ENCODE results near the gene UMPS.
A peak's percentile ranks its signal among the peaks of the same experiment; 100 is the strongest.

The UMPS gene

DNA sequence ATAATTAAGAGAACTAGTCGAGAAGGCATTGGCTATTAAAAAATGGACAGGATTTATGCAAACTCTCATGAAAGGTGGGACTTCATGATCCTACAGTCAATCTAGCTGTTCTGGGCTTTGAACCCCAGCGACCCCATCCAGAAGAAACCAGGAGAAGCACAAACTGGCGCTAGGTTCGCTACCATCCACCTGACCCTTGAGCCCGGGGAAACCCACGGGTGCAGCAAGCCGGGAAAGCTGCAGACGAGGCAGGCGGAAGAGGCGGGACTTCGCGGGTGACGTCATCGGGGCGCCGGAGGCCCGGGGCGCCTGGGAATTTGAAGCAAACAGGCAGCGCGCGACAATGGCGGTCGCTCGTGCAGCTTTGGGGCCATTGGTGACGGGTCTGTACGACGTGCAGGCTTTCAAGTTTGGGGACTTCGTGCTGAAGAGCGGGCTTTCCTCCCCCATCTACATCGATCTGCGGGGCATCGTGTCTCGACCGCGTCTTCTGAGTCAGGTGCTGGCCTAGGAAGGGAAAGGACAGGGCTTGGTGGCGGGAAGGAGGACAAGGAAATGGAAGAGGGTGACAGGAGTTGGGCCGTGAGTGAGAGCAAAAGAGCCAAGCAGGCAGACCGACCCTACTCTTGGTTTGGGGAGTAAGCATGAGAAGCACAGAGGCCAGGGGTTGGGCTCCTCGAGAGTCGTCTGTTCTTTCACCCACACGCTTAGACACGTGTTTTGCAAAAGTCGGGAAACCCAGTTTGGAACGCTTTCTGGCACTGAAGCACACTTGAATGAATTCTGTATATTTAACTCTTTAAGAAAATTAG is at the start of gene UMPS:
Gene UMPS, plus strand, starts transcription at position 324 of the 812 bp plus-strand sequence. Its CDS starts 20 bp downstream, at position 344.
- Histone ChIP-seq H3K4me3 (peak within 1 kb of the TSS; percentile 99), H3K36me3 (peaks cover 25% of the 10 kb centered on the region), H3K27me3 (no peaks in the 10 kb centered on the region), H3K4me1 (peaks cover 30% of the 10 kb centered on the region), H3K9ac (peak within 1 kb of the TSS; percentile 97), H4K20me1 (peaks cover 29% of the 10 kb centered on the region), H3K4me2 (peak within 1 kb of the TSS; percentile 98), H3K27ac (peak within 1 kb of the TSS; percentile 97), H3K9me3 (no peaks in the 10 kb centered on the region)
- TF ChIP-seq Cebpa-rat (IDR thresholded peaks at IDR 0.05), result no peak

DNA sequence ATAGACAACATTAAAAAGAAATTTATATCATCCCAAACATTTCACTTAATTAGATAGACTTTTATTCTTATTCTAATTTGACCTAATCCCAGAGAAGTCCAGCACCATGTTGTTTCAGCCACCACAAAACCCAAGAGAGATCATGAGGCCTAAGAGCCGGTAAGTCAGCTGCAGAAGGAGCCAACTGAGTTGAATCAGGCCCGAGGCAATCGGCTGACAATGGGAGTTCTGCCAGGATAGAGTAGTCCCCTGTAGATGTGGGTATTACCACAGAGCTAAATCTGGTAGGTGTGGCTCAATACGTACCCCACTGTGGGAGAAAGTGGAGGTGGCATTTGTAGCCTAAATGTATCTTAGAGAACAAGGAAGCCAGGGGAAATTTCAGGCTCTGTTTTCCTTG is 49.7 kb upstream of the UMPS start:
- TF ChIP-seq Cebpa-rat (IDR thresholded peaks at IDR 0.05), result no peak
- H3K4me2 ChIP-seq, result no peak overlapping the region
- no peak overlapping the region for H3K27ac ChIP-seq
- no peaks in the 10 kb centered on the region for H3K4me1 ChIP-seq
- H3K9ac ChIP-seq, result no peak overlapping the region
- H3K4me3 ChIP-seq, result no peak overlapping the region
- H3K36me3 ChIP-seq, result no peaks in the 10 kb centered on the region
- H3K27me3 ChIP-seq, result no peaks in the 10 kb centered on the region
- H4K20me1 ChIP-seq, result no peaks in the 10 kb centered on the region
- no peaks in the 10 kb centered on the region for H3K9me3 ChIP-seq

DNA sequence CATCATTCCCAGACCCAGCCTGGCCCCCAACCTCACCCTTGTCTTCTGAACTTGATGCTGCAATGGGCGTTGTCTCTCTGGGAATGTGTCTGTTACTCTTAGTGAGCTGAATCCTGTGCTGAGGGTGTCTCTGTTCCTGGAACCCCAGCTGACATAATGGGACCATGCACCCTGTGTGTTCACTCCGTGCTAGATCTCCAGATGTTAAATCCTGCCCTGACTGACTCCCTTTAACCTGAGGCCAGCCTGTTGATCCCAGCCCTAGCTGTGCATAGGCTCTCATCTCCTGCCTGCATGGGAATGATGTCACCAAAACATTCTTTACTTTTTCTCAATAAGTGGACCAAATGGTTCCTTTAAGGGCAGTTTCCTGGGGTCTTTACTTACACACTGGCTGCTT is 48.0 kb upstream of the UMPS start:
- no peak overlapping the region for H3K27ac ChIP-seq
- no peaks in the 10 kb centered on the region for H3K9me3 ChIP-seq
- H4K20me1 ChIP-seq, result no peaks in the 10 kb centered on the region
- H3K4me2 ChIP-seq, result no peak overlapping the region
- no peak for TF ChIP-seq Cebpa-rat (IDR thresholded peaks at IDR 0.05)
- no peaks in the 10 kb centered on the region for H3K36me3 ChIP-seq
- H3K4me3 ChIP-seq, result no peak overlapping the region
- H3K9ac ChIP-seq, result no peak overlapping the region
- H3K27me3 ChIP-seq, result no peaks in the 10 kb centered on the region
- H3K4me1 ChIP-seq, result no peaks in the 10 kb centered on the region

DNA sequence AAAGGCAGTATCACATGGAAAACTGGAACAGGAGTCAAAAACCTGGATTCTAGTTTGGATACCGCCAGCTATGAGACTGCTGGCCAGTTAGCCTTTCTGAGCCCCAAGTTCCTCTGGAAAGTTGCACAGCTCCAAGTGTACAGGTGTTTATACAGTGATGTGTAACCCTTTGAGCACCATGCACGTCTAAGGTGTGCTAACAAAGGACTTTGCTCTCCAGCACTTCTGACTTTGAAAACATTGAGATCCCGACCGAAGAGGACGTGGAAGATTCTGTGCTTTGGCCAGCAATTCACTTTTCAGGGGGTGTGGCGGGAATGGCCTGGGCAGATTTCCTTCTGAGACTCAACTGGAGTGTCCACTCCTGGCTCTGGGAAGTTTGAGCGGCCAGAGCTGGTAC is 45.8 kb upstream of the UMPS start:
- Histone ChIP-seq H4K20me1 (no peaks in the 10 kb centered on the region), H3K4me2 (no peak overlapping the region), H3K36me3 (no peaks in the 10 kb centered on the region), H3K27me3 (no peaks in the 10 kb centered on the region), H3K9ac (no peak overlapping the region), H3K4me3 (no peak overlapping the region), H3K27ac (no peak overlapping the region), H3K9me3 (no peaks in the 10 kb centered on the region), H3K4me1 (no peaks in the 10 kb centered on the region)
- TF ChIP-seq Cebpa-rat (IDR thresholded peaks at IDR 0.05), result no peak

- H3K4me1 ChIP-seq, result no peaks in the 10 kb centered on the region
- no peaks in the 10 kb centered on the region for H3K9me3 ChIP-seq
- no peaks in the 10 kb centered on the region for H3K36me3 ChIP-seq
- no peak overlapping the region for H3K4me2 ChIP-seq
- no peaks in the 10 kb centered on the region for H3K27me3 ChIP-seq
- TF ChIP-seq Cebpa-rat (IDR thresholded peaks at IDR 0.05), result no peak
- H3K27ac ChIP-seq, result no peak overlapping the region
- H3K4me3 ChIP-seq, result no peak overlapping the region
- H3K9ac ChIP-seq, result no peak overlapping the region
- no peaks in the 10 kb centered on the region for H4K20me1 ChIP-seq
Measured at GRCh38 chr3:124685067-124685466, 45.2 kb upstream of the UMPS start.

- no peak overlapping the region for H3K27ac ChIP-seq
Measured at GRCh38 chr3:124685481-124685880, 44.8 kb upstream of the UMPS start.

GRCh38 chr3:124686028-124686670 is 44.1 kb upstream of the UMPS start:
- Histone ChIP-seq H3K9me3 (no peaks in the 10 kb centered on the region), H3K4me2 (no peak overlapping the region), H4K20me1 (no peaks in the 10 kb centered on the region), H3K9ac (no peak overlapping the region), H3K27ac (no peak overlapping the region), H3K4me3 (no peak overlapping the region), H3K27me3 (no peaks in the 10 kb centered on the region), H3K36me3 (no peaks in the 10 kb centered on the region), H3K4me1 (no peaks in the 10 kb centered on the region)
- no peak for TF ChIP-seq Cebpa-rat (IDR thresholded peaks at IDR 0.05)

More at GRCh38 chr3:124685481-124685880, 44.8 kb upstream of the UMPS start:
- no peaks in the 10 kb centered on the region for H3K4me1 ChIP-seq
- H3K4me3 ChIP-seq, result no peak overlapping the region
- no peaks in the 10 kb centered on the region for H4K20me1 ChIP-seq
- no peak overlapping the region for H3K4me2 ChIP-seq
- H3K9me3 ChIP-seq, result no peaks in the 10 kb centered on the region
- H3K27me3 ChIP-seq, result no peaks in the 10 kb centered on the region
- no peaks in the 10 kb centered on the region for H3K36me3 ChIP-seq
- no peak for TF ChIP-seq Cebpa-rat (IDR thresholded peaks at IDR 0.05)
- H3K9ac ChIP-seq, result no peak overlapping the region

DNA sequence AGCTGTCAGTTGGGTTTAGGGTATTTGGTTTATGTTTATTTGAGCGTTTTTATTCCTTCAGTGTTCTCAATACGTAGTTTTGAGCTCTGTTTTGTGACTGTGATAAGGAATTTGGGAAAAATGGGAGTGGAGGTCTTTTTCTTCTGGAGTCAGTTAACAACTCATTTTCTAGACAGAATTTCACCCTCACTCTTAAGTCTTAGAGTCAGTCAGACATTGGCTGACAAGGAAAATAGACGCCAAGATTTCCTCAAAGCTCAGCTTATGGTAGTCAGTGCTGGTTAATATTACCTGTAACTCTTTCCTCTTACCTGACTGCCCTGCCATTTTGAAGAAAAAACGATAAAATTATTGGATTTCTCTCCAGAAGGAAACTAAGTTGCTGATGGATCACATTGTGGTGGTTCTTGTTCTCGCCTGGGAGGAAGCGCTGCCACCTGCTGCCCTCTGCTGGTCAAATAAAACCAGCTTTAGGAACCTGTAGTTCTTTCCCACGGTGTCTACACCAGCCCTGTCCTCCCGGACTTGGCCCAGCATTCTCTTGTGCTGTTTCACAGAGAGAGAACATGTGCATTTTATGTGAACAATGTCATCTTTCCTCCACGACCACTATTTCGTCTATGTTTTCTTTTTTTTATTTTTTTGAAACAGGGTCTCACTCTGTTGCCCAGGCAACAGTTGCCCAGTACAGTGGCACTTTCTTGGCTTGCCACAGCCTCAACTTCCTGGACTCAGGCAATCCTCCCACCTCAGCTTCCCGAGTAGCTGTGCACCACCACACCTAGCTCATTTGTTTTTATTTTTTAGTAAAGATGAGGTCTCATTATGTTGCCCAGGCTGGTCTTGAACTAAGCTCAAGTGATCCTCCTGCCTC is 41.4 kb upstream of the UMPS start:
- no peaks in the 10 kb centered on the region for H3K9me3 ChIP-seq
- TF ChIP-seq Cebpa-rat (IDR thresholded peaks at IDR 0.05), result no peak
- no peaks in the 10 kb centered on the region for H3K4me1 ChIP-seq
- no peak overlapping the region for H3K4me2 ChIP-seq
- H4K20me1 ChIP-seq, result no peaks in the 10 kb centered on the region
- H3K36me3 ChIP-seq, result no peaks in the 10 kb centered on the region
- no peak overlapping the region for H3K9ac ChIP-seq
- H3K27me3 ChIP-seq, result no peaks in the 10 kb centered on the region
- H3K4me3 ChIP-seq, result no peak overlapping the region
- no peak overlapping the region for H3K27ac ChIP-seq

- Histone ChIP-seq H3K9me3 (no peaks in the 10 kb centered on the region), H3K4me3 (no peak overlapping the region), H3K9ac (no peak overlapping the region), H3K27me3 (no peaks in the 10 kb centered on the region), H3K4me1 (no peaks in the 10 kb centered on the region), H4K20me1 (no peaks in the 10 kb centered on the region), H3K4me2 (no peak overlapping the region), H3K36me3 (no peaks in the 10 kb centered on the region), H3K27ac (no peak overlapping the region)
- TF ChIP-seq Cebpa-rat (IDR thresholded peaks at IDR 0.05), result no peak
Measured at GRCh38 chr3:124691599-124691998, 38.7 kb upstream of the UMPS start.

Measured in BLaER1 (cell line).